GM23248 (cell line): Measurements from ENCODE around the gene TTLL1. TPM values are rescaled to one million over a fixed set of nuclear protein-coding genes. Genes with fewer than 3 reads are reported as not detected.

ENCODE experiments used
- DNase-seq: peaks from one replicate; pipeline ENCODE4 v3.0.0-alpha.2; 2015
- H2AFZ ChIP-seq: fragments of 200-600 bp; sonication (generic); 2 replicates; pipeline ENCODE4 v1.6.1; 2016; ENCODE audit warnings: antibody characterized with exemption
- H3F3A ChIP-seq: fragments of 200-600 bp; sonication (generic); 2 replicates; pipeline ENCODE4 v1.6.1; 2016; ENCODE audit warnings: mild to moderate bottlenecking, antibody characterized with exemption, mixed run types; ENCODE audit not compliant: insufficient read depth
- H3K27ac ChIP-seq: fragments of 200-600 bp; sonication (generic); 2 replicates; pipeline ENCODE4 v1.5.1; 2016; ENCODE audit warnings: mild to moderate bottlenecking
- H3K27me3 ChIP-seq: fragments of 200-600 bp; sonication (generic); replicated peaks from 2 replicates; pipeline ENCODE4 v1.6.1; 2016; ENCODE audit warnings: mild to moderate bottlenecking; ENCODE audit not compliant: insufficient read depth
- H3K36me3 ChIP-seq: fragments of 200-600 bp; sonication (generic); 2 replicates; pipeline ENCODE4 v1.6.1; 2016; ENCODE audit warnings: low read depth, mild to moderate bottlenecking
- H3K4me1 ChIP-seq: fragments of 200-600 bp; sonication (generic); 2 replicates; pipeline ENCODE4 v1.6.1; 2016; ENCODE audit warnings: mild to moderate bottlenecking; ENCODE audit not compliant: insufficient read depth
- H3K4me2 ChIP-seq: fragments of 200-600 bp; sonication (generic); one replicate; pipeline ENCODE4 v1.6.1; 2016; ENCODE audit warnings: mild to moderate bottlenecking; ENCODE audit not compliant: unreplicated experiment
- H3K4me3 ChIP-seq: fragments of 200-600 bp; sonication (generic); 2 replicates; pipeline ENCODE4 v1.5.1; 2016; ENCODE audit warnings: mild to moderate bottlenecking
- H3K79me2 ChIP-seq: fragments of 200-600 bp; sonication (generic); 2 replicates; pipeline ENCODE4 v1.6.1; 2016; ENCODE audit warnings: mild to moderate bottlenecking; ENCODE audit not compliant: insufficient read depth
- H3K9ac ChIP-seq: fragments of 200-600 bp; sonication (generic); 2 replicates; pipeline ENCODE4 v1.6.1; 2016; ENCODE audit warnings: mild to moderate bottlenecking
- H3K9me2 ChIP-seq: fragments of 200-600 bp; sonication (generic); 2 replicates; pipeline ENCODE4 v1.6.1; 2016; ENCODE audit warnings: mixed run types, mild to moderate bottlenecking, moderate library complexity; ENCODE audit not compliant: insufficient read depth
- H3K9me3 ChIP-seq: fragments of 200-600 bp; sonication (generic); one replicate; pipeline ENCODE4 v1.6.1; 2017; ENCODE audit warnings: low read depth
- H4K20me1 ChIP-seq: fragments of 200-600 bp; sonication (generic); 2 replicates; pipeline ENCODE4 v1.6.0; 2016; ENCODE audit not compliant: insufficient read depth
- EZH2 ChIP-seq: fragments of 200-600 bp; sonication (generic); IDR thresholded peaks from 2 replicates; pipeline ENCODE4 v1.6.1; 2018; ENCODE audit warnings: antibody characterized with exemption, mild to moderate bottlenecking; ENCODE audit not compliant: insufficient read depth, poor library complexity, severe bottlenecking
- EZH2phosphoT487 ChIP-seq: fragments of 200-600 bp; sonication (generic); IDR thresholded peaks from 2 replicates; pipeline ENCODE4 v1.6.1; 2018; ENCODE audit warnings: antibody characterized with exemption, moderate library complexity, mild to moderate bottlenecking, low read depth; ENCODE audit not compliant: insufficient read depth
- WGBS, 2 experiments: methylation state at CpG; one replicate each; pipeline ENCODE4 v1.1.6; 2015 to 2017; ENCODE audit warnings: low lambda C conversion rate in 2 of 2, low coverage in 1 of 2; ENCODE audit errors: missing lambda C conversion rate in 2 of 2; 5-methylcytosine and 5-hydroxymethylcytosine counted together
- in situ Hi-C: fragments of 300-500 bp; cut with MboI; formaldehyde crosslinking; loops from 2 replicates; pipeline ENCODE4 v1.15.0; 2020
- polyA plus RNA-seq: library from polyadenylated mRNA; unstranded; fragments of >200 nt; fragmentation: Nextera tagmentation; extraction: Ambion mirVana; gene quantifications from 2 replicates; pipeline ENCODE4 v1.2.1, GENCODE V29; 2016
- total RNA-seq: library from RNA; depleted of rRNA; stranded (reverse); fragments of >200 nt; shearing (Covaris generic); gene quantifications from 2 replicates; pipeline ENCODE4 v1.2.3, GENCODE V29; 2014

The TTLL1 gene
- total and polyA plus RNA-seq, 2 experiments from 2014 or later, result 16.0 to 18.5 TPM

GRCh38 chr22:43060183-43060582, 29.0 kb downstream of the TTLL1 start:
- Histone ChIP-seq H3F3A (no peaks in the 10 kb centered on the region), H3K4me1 (no peaks in the 10 kb centered on the region), H3K9me2 (no peaks in the 10 kb centered on the region), H3K36me3 (0 out of 2 replicates have a peak, but pooled peaks cover 4% of the 10 kb centered on the region), H3K27ac (no peak overlapping the region), H2AFZ (no peak overlapping the region), H3K4me3 (no peak overlapping the region), H3K9ac (no peak overlapping the region), H3K27me3 (no peaks in the 10 kb centered on the region), H3K79me2 (no peaks in the 10 kb centered on the region), H4K20me1 (no peaks in the 10 kb centered on the region), H3K9me3 (no peaks in the 10 kb centered on the region), H3K4me2 (no peak overlapping the region)
- peak; percentile 19 for DNase-seq
- in situ Hi-C loops, result no loop called here
- WGBS, 2 experiments, result 50 to 52% methylated on average over 5 of the region's 5 CpGs
- TF ChIP-seq EZH2phosphoT487, result no peak
- TF ChIP-seq EZH2, result no peak

- Histone ChIP-seq H3K27me3 (no peaks in the 10 kb centered on the region), H3K79me2 (no peaks in the 10 kb centered on the region), H3K9me2 (no peaks in the 10 kb centered on the region), H3K27ac (no peak overlapping the region), H3K4me2 (no peak overlapping the region), H3K9ac (no peak overlapping the region), H3K9me3 (no peaks in the 10 kb centered on the region), H3K4me3 (no peak overlapping the region), H2AFZ (no peak overlapping the region), H4K20me1 (no peaks in the 10 kb centered on the region), H3F3A (no peaks in the 10 kb centered on the region), H3K36me3 (no peaks in the 10 kb centered on the region), H3K4me1 (no peaks in the 10 kb centered on the region)
- DNase-seq, result no peak
- 92 to 97% methylated on average over 5 to 7 of the region's 7 CpGs for WGBS, 2 experiments
- in situ Hi-C loops, result no loop called here
- no peak for TF ChIP-seq EZH2
- no peak for TF ChIP-seq EZH2phosphoT487
Observed at GRCh38 chr22:43057641-43058040, 31.6 kb downstream of the TTLL1 start.

- in situ Hi-C loops, result no loop called here
- Histone ChIP-seq H3K27me3 (no peaks in the 10 kb centered on the region), H3K9me2 (no peaks in the 10 kb centered on the region), H3K4me1 (no peaks in the 10 kb centered on the region), H3K4me3 (no peak overlapping the region), H2AFZ (no peak overlapping the region), H3K36me3 (no peaks in the 10 kb centered on the region), H3K9ac (no peak overlapping the region), H3K79me2 (no peaks in the 10 kb centered on the region), H3K4me2 (no peak overlapping the region), H3K27ac (no peak overlapping the region), H3F3A (no peaks in the 10 kb centered on the region), H3K9me3 (no peaks in the 10 kb centered on the region), H4K20me1 (no peaks in the 10 kb centered on the region)
- WGBS, 2 experiments, result 95 to 98% methylated on average over 7 of the region's 7 CpGs
- no peak for TF ChIP-seq EZH2phosphoT487
- no peak for TF ChIP-seq EZH2
- DNase-seq, result no peak
Observed at GRCh38 chr22:43053176-43053575, 36.0 kb downstream of the TTLL1 start.

GRCh38 chr22:43050995-43051394, 38.2 kb downstream of the TTLL1 start:
- 84 to 86% methylated on average over 10 of the region's 10 CpGs for WGBS, 2 experiments
- TF ChIP-seq EZH2, result no peak
- no peak for DNase-seq
- no peak overlapping the region for H3K4me3 ChIP-seq
- H3K9ac ChIP-seq, result no peak overlapping the region
- no peak overlapping the region for H3K4me2 ChIP-seq
- H3F3A ChIP-seq, result no peaks in the 10 kb centered on the region
- in situ Hi-C loops, result no loop called here
- no peak overlapping the region for H2AFZ ChIP-seq
- H3K9me3 ChIP-seq, result no peaks in the 10 kb centered on the region
- no peaks in the 10 kb centered on the region for H4K20me1 ChIP-seq
- no peaks in the 10 kb centered on the region for H3K36me3 ChIP-seq
- H3K9me2 ChIP-seq, result no peaks in the 10 kb centered on the region
- no peaks in the 10 kb centered on the region for H3K4me1 ChIP-seq
- no peaks in the 10 kb centered on the region for H3K27me3 ChIP-seq
- no peak overlapping the region for H3K27ac ChIP-seq
- H3K79me2 ChIP-seq, result no peaks in the 10 kb centered on the region

DNA sequence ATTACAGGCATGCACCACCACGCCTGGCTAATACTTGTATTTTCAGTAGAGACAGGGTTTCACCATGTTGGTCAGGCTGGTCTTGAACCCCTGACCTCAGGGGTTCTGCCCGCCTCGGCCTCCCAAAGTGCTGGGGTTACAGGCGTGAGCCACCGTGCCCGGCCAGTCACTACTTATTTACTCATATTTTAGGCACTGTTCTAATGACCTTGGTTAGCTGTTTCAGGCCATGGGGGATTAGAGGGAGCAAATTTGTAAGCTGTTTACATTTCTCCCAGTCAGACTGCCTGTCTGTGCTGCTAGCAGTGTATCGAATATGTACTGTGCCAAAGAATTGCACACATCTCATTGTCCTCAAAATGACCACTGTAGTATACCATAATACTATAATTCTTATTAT, 41.6 kb downstream of the TTLL1 start:
- Histone ChIP-seq H4K20me1 (no peaks in the 10 kb centered on the region), H2AFZ (no peak overlapping the region), H3K79me2 (no peaks in the 10 kb centered on the region), H3F3A (no peaks in the 10 kb centered on the region), H3K27ac (no peak overlapping the region), H3K4me2 (no peak overlapping the region), H3K9me2 (no peaks in the 10 kb centered on the region), H3K4me3 (no peak overlapping the region), H3K27me3 (no peaks in the 10 kb centered on the region), H3K9me3 (no peaks in the 10 kb centered on the region), H3K9ac (no peak overlapping the region), H3K4me1 (no peaks in the 10 kb centered on the region), H3K36me3 (no peaks in the 10 kb centered on the region)
- no peak for DNase-seq
- TF ChIP-seq EZH2phosphoT487 (no peak), EZH2 (no peak)
- in situ Hi-C loops, result no loop called here
- 96 to 98% methylated on average over 7 of the region's 7 CpGs for WGBS, 2 experiments
